Activated CD4-positive, alpha-beta T cell treated with anti-CD3 and anti-CD28 coated beads, Interleukin-2, amount 50 U/mL, for 24 hours (primary cell): ENCODE data around the gene PFDN2.

Experiments used
- DNase-seq, 2 donors: peaks; one replicate each; pipeline ENCODE4 v3.0.0-alpha.2; 2020; ENCODE audit warnings: low read depth in 1 of 2, low spot score in 1 of 2

Gene PFDN2, protein sequence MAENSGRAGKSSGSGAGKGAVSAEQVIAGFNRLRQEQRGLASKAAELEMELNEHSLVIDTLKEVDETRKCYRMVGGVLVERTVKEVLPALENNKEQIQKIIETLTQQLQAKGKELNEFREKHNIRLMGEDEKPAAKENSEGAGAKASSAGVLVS

DNA sequence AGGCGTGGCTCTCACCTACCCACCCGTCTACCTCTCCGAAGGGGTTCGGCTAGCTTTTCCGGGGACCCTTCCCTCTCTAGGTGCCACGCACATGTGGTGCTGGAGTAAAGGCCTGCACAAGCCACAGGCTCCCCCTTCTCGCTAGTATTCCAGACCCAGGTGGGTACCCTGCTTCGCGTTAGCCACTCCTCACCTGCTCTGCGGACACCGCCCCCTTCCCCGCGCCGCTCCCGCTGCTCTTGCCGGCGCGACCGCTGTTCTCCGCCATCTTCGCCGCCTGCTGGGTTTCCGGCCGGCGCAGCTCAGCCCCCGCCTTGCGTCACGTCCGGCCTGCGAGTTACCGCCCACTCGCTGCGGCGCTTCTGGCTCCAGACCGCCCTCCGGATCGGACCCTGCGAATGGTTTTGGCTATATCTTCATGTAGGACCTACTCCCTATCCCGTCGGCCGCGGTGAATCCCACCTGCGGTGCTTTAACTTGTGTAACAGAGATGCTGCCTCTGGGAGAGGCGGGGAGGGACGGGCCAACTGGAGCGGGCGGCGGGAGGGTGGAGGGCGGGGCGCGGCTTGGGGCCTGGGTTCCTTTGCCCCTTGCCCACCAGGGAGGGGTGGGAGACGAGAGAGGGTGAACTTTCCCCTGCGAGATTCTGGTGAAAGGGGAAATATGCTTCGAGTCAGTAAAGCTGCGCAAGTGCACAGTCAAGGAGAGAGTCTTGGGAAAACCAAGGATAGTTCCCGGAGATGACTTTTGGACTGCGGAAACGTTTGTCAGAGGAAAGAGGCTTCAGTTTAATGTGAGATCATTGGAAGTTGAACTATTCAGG, at the start of gene PFDN2, which contains the start of gene NIT1:
TSS of gene PFDN2 (minus strand) at position 279 of the 823 bp plus-strand sequence. CDS start at position 268, 11 bp downstream.
TSS of gene NIT1 (plus strand) at position 347 of the 823 bp plus-strand sequence. CDS start at position 419, 72 bp downstream.
- DNase-seq, result peak; percentile 74 to 85

- no peak for DNase-seq
These were observed 49.1 kb upstream of the PFDN2 start for GRCh38 chr1:161166669-161167548.

DNA sequence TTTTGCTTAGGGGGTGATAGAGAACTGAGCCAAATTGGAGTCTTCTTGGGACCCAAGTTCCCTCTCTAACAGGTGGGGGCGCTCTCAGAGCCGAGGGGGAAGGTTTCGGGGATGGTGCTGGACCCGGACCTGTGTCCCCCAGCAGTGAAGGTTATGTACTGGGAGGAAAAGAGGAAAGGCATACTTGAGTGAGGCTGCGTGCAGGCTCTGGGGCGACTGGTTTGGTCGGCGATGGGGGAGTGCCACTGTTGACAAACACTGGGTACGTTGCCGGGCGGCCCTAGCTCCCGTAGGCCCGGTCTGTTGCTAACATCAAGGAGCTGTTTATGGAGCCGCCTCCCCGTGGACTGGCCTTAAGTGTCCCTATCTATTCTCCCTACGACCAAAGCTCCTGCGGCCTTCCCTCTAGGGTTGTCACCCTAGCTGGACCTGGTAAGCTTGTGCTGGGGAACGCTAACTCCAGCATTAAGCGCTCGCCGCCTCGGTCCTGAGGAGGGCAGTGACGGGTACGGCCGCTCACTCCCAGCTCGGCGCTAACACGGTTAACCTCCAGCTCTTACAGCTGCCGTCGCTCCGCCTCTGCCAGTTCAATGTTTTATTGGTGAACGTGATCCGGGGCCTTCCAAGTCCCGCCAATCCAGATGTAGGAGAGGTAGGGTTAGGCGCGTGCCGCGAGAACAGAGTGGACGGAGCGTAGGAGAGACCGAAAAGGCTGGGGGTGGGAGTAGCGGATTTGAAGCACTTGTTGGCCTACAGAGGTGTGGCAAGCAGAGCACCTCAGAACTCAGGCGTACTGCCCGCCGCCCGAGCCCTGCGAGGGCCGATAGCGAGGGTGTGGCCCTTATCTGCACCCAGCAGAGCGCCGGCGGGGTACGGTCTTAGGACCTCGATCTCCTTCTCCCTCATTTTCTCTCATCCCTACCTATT, 48.2 kb upstream of the PFDN2 start, which contains the start of gene PPOX:
TSS of gene PPOX (plus strand) at position 685 of the 927 bp plus-strand sequence. CDS start 422 bp downstream, outside the sequence.
- DNase-seq, result peak; percentile 67 to 92

DNA sequence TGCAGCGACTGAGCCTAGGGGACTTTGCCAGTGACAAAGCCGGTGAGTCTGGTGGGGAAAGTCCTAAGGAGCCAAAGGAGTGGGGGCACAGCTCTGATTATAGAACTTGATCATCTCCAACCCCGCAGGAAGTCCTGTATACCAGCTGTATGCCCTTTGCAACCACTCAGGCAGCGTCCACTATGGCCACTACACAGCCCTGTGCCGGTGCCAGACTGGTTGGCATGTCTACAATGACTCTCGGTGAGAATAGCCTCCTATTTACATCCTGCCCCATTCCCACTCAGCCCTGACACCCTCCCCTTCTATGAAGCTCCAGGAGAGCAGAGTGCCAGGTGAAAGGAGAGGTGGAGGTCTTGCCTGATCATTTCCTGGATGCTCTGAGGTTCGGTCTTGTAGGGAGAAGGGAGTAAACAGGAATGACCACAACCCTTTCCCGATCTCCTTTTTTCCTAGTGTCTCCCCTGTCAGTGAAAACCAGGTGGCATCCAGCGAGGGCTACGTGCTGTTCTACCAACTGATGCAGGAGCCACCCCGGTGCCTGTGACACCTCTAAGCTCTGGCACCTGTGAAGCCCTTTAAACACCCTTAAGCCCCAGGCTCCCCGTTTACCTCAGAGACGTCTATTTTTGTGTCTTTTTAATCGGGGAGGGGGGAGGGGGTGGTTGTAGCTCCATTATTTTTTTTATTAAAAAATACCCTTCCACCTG, 47.2 kb upstream of the PFDN2 start:
- no peak for DNase-seq

GRCh38 chr1:161163793-161164192, 46.0 kb upstream of the PFDN2 start:
- DNase-seq, result no peak

DNA sequence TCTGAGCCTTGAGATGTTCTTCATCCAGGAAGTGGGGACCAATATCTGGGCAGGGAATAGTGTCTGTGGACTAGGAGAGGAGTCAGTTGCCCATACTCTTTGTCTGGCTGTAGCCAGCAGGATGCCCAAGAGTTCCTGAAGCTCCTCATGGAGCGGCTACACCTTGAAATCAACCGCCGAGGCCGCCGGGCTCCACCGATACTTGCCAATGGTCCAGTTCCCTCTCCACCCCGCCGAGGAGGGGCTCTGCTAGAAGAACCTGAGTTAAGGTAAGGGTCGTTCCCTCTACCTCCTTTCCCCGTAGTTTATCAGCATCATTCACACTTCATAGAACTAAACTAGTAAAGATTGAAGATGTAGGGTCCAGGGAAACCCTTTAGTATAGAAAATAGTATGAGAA, 45.0 kb upstream of the PFDN2 start:
- DNase-seq, result no peak

GRCh38 chr1:161162052-161162451, 44.2 kb upstream of the PFDN2 start:
- DNase-seq, result no peak

- no peak for DNase-seq
These were observed 43.8 kb upstream of the PFDN2 start for GRCh38 chr1:161161652-161162051.

DNA sequence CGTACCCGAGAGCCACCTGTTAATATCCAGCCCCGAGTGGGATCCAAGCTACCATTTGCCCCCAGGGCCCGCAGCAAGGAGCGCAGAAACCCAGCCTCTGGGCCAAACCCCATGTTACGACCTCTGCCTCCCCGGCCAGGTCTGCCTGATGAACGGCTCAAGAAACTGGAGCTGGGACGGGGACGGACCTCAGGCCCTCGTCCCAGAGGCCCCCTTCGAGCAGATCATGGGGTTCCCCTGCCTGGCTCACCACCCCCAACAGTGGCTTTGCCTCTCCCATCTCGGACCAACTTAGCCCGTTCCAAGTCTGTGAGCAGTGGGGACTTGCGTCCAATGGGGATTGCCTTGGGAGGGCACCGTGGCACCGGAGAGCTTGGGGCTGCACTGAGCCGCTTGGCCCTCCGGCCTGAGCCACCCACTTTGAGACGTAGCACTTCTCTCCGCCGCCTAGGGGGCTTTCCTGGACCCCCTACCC, 42.9 kb upstream of the PFDN2 start:
- DNase-seq, result no peak

- no peak for DNase-seq
These were observed 42.0 kb upstream of the PFDN2 start for GRCh38 chr1:161159913-161160243.

GRCh38 chr1:161159087-161159912, 41.5 kb upstream of the PFDN2 start, which contains the start of gene USP21:
USP21 (plus strand) TSS chr1:161159500; CDS start chr1:161160641, 1,141 bp downstream.
- peak; percentile 80 to 90 for DNase-seq

DNA sequence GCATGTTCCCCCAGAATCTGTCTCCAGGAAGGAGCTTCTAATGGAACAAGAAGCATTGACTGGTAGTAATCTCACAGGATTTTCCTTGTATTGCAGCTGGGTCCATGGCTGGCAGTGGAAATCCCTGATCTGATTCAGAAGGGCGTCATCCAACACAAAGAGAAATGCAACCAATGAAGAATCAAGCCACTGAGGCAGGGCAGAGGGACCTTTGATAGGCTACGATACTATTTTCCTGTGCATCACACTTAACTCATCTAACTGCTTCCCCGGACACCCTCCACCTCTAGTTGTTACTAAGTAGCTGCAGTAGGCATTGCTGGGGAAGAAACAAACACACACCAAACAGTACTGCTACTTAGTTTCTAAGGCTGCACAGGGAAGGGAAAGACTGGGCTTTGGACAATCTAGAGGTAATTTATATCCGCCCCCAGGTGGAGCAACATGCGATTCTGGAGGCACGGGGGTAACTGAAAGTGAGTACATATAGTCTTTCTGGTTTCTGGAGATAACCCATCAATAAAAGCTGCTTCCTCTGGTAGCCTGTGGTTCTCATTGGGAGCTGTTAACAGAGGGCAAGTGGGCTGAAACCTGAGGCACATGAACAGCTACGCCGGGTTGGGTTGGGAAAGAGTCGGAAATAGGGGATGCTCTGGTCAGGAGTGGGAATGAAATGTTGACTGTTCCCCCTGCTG, 40.6 kb upstream of the PFDN2 start:
- no peak for DNase-seq

DNA sequence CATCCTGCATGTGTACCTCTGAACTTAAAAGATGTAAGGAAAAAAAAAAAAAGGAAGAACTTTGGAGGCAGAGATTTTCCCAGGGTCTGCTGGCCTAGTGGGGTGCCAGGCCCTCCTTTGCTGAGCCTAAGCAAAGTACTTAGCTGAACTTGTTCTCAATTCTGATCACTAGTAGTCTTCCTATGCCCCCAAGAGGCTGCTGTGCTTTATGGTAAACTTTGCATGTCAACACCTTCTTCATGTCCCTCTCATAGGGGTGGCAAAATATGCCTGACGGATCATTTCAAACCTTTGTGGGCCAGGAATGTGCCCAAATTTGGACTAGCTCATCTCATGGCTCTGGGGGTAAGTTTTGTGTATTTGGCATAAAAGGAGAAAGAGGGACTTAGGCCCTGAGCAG, 40.0 kb upstream of the PFDN2 start:
- no peak for DNase-seq

DNA sequence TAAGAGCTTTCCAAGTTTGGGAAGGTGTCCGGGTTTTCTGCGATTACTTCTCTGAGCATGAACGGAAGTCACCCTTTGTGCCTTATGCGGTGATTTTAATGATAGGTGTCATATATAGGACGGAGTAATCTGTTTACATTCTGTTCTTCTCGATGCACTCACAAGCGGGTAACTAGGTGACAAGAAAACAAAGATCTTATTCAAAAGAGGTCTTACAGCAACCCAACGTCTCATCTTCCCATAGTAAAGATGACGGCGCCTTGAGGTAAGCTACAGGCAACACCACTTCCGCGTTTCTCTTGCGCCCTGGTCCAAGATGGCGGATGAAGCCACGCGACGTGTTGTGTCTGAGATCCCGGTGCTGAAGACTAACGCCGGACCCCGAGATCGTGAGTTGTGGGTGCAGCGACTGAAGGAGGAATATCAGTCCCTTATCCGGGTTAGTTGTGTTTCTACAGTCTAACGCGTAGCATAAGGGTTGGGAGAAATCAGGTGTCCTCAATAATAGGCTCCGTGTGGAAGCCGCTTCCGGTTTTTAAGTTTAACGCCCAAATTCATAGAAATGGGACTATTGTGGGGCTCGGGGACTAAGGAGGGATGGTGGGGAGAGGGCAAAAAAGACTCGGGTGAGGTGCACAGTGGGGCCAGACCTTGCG, 36.0 kb upstream of the PFDN2 start, which contains the start of gene UFC1:
TSS of gene UFC1 (plus strand) at position 297 of the 656 bp plus-strand sequence. CDS start at position 317, 20 bp downstream.
- DNase-seq, result peak; percentile 63 to 76

DNA sequence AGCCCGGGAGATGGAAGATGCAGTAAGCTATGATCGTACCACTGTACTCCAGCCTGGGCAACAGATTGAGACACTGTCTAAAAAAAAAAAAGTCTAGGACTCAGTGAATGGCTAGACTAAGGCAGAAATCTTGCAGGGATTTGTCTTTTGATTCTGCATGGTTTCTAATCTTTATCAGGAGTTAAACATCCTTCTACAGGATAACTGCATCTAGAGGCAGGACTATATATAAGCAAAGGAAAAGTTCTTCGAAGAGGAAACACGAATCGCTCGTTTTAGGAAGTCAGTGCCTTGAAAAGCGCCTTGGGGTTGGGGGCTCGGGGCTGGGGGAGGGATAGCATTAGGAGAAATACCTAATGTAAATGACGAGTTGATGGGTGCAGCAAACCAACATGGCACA, 35.3 kb upstream of the PFDN2 start:
- no peak for DNase-seq

- DNase-seq, result no peak
These were observed 28.0 kb upstream of the PFDN2 start for GRCh38 chr1:161145832-161146231.

- DNase-seq, result no peak
These were observed 23.0 kb upstream of the PFDN2 start for GRCh38 chr1:161140755-161141400.
